ENCODE measurements around the gene IFI35.
"Not testable (repeated sequence)": the region's sequence is repeated elsewhere in the genome, so short reads cannot be mapped to it uniquely, and the experiment has no call there.

The IFI35 gene

GRCh38 chr17:43021741-43022512 lies 15.3 kb downstream of the IFI35 start, which contains the start of gene VAT1:
VAT1 (minus strand) TSS chr17:43022385; CDS start chr17:43022322, 63 bp downstream.
- DNase-seq (ENCODE audit: low read depth in 2 of 2, low spot score in 1 of 2): peak; percentile 27 to 28

GRCh38 chr17:43024407-43025289 lies 18.1 kb downstream of the IFI35 start, which contains the start of gene RND2:
RND2 (plus strand) TSS chr17:43025231; CDS start chr17:43025348, 117 bp downstream.
- peak; percentile 62 to 70 for DNase-seq (ENCODE audit: low read depth in 2 of 2, low spot score in 1 of 2)

- DNase-seq (ENCODE audit: low read depth in 2 of 2, low spot score in 1 of 2): no peak
Measured at GRCh38 chr17:43025290-43025657, 18.7 kb downstream of the IFI35 start.

GRCh38 chr17:43025766-43026537 lies 19.4 kb downstream of the IFI35 start:
- no peak for DNase-seq (ENCODE audit: low read depth in 2 of 2, low spot score in 1 of 2)

- no peak for DNase-seq (ENCODE audit: low read depth in 2 of 2, low spot score in 1 of 2)
Measured at GRCh38 chr17:43026595-43026994, 20.0 kb downstream of the IFI35 start.

- DNase-seq (ENCODE audit: low read depth in 2 of 2, low spot score in 1 of 2): no peak
Measured at GRCh38 chr17:43027091-43028032, 20.8 kb downstream of the IFI35 start.

- no peak for DNase-seq (ENCODE audit: low read depth in 2 of 2, low spot score in 1 of 2)
Measured at GRCh38 chr17:43028221-43028861, 21.8 kb downstream of the IFI35 start.

- DNase-seq (ENCODE audit: low read depth in 2 of 2, low spot score in 1 of 2): no peak
Measured at GRCh38 chr17:43030137-43030767, 23.7 kb downstream of the IFI35 start.

GRCh38 chr17:43031666-43032065 lies 25.1 kb downstream of the IFI35 start:
- DNase-seq (ENCODE audit: low read depth in 2 of 2, low spot score in 1 of 2): no peak

- DNase-seq (ENCODE audit: low read depth in 2 of 2, low spot score in 1 of 2): no peak
Measured at GRCh38 chr17:43033948-43034881, 27.6 kb downstream of the IFI35 start.

- no peak for DNase-seq (ENCODE audit: low read depth in 2 of 2, low spot score in 1 of 2)
Measured at GRCh38 chr17:43034894-43035293, 28.3 kb downstream of the IFI35 start.

- no peak for DNase-seq (ENCODE audit: low read depth in 2 of 2, low spot score in 1 of 2)
Measured at GRCh38 chr17:43039646-43040045, 33.1 kb downstream of the IFI35 start.

GRCh38 chr17:43040655-43041054 lies 34.1 kb downstream of the IFI35 start:
- DNase-seq (ENCODE audit: low read depth in 2 of 2, low spot score in 1 of 2): no peak

GRCh38 chr17:43042025-43042628 lies 35.5 kb downstream of the IFI35 start:
- no peak for DNase-seq (ENCODE audit: low read depth in 2 of 2, low spot score in 1 of 2)

GRCh38 chr17:43043307-43043706 lies 36.7 kb downstream of the IFI35 start:
- DNase-seq (ENCODE audit: low read depth in 2 of 2, low spot score in 1 of 2): no peak

GRCh38 chr17:43044024-43044423 lies 37.4 kb downstream of the IFI35 start:
- DNase-seq (ENCODE audit: low read depth in 2 of 2, low spot score in 1 of 2): no peak

GRCh38 chr17:43051969-43052368 lies 45.4 kb downstream of the IFI35 start:
- no peak for DNase-seq (ENCODE audit: low read depth in 2 of 2, low spot score in 1 of 2)

- not testable (repeated sequence) for DNase-seq (ENCODE audit: low read depth in 2 of 2, low spot score in 1 of 2)
Measured at GRCh38 chr17:43053008-43053407, 46.4 kb downstream of the IFI35 start.

Measured in stimulated activated CD8-positive, alpha-beta memory T cell treated with anti-CD3 and anti-CD28 coated beads, Interleukin-4, amount 100 ng/mL, for 4 hours (primary cell).